Endothelial cell of hepatic sinusoid (primary cell): ENCODE measurements around the gene MAP2K5.
"Not testable (repeated sequence)": the region's sequence is repeated elsewhere in the genome, so short reads cannot be mapped to it uniquely, and the experiment has no call there.

Source experiments
- in situ Hi-C: cut with HindIII; loops from 2 replicates; pipeline ENCODE4 v1.10.0; 2017; ENCODE audit warnings: low sequenced_read_pairs

MAP2K5 gene

DNA sequence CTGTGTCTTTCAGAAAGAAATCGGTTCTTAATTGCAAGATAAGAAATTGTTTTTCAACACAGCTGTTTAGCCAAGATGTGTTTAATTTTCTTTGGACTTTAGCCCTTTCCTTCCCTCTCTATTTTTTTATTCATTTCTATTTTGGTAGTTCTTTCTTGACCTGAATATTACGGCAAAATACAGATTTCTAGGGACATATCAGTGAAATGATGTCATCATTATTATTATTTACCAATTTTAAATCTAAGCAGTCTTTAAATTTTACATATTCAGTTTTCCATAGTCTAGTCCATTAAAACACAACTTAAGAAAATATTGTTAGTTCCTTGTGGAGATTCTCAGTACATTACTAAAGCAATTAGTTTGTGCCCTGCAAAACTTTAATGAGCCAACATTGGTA, 104.3 kb downstream of the MAP2K5 start:
- in situ Hi-C loops = no loop called here

GRCh38 chr15:67652586-67652985, 110.1 kb downstream of the MAP2K5 start:
- in situ Hi-C loops = no loop called here

GRCh38 chr15:67660446-67660845, 117.9 kb downstream of the MAP2K5 start:
- in situ Hi-C loops = loop anchor here (5.0 kb wide), 3 partner anchors 48 to 132 kb away; no protein-coding TSS in a partner anchor

- in situ Hi-C loops = loop anchor here (5.0 kb wide), 3 partner anchors 49 to 131 kb away; no protein-coding TSS in a partner anchor
These were observed 118.5 kb downstream of the MAP2K5 start for GRCh38 chr15:67660874-67661606.

DNA sequence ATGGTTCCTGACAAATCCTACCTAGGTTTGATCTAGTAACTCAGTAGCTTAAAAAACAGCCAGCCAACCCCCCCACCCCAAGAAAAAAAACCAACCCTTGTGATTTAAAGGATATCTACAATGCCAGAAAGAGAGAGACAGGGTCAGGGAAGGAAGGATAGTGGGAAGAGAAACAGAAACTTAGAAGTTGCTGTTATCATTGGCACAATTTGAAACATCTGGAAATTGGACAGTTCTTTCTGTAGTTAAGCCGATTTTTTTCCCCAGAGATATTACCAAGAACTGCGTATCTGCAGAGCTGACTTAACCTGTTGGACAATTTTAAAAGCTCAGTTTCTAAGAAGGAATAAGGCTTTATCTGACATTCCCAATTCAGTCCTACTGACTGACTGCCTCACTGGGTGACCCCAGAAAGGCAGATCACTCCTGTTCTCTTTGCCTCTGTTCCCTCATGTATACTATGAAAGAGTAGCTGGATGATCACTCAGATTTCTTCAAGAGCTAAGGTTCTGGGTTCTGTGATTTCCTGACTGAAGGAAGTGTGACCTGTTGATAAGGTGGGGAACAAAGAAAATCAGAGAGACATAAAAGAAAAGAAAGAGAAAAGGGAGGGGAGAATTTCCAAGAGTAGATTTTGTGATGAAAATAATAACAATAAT, 128.3 kb downstream of the MAP2K5 start:
- in situ Hi-C loops = no loop called here

- in situ Hi-C loops = not testable (repeated sequence)
These were observed 130.3 kb downstream of the MAP2K5 start for GRCh38 chr15:67672834-67673233.

GRCh38 chr15:67674983-67675382, 132.5 kb downstream of the MAP2K5 start:
- in situ Hi-C loops = loop anchor here (5.0 kb wide), 2 partner anchors 42 to 78 kb away; no protein-coding TSS in a partner anchor

DNA sequence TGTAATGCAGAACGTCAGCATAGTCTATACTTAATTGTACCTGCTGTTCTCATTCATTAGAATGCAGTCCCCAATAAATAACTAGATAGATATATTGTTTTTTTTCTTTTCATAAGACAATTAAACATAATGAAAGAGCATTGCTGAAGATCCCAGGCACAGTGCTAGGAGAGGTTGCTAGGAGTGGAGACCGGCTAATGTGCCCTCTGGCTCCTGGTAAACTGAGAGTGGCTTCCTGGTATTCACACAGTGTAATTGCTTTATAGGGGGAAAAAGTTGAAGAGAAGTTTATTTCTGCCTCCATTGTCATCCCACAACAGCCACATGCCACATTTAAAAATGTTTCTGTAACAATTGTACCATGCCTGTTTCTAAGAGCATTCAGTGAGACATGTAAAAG, 135.6 kb downstream of the MAP2K5 start:
- in situ Hi-C loops = loop anchor here (5.0 kb wide), 2 partner anchors 39 to 81 kb away; no protein-coding TSS in a partner anchor

DNA sequence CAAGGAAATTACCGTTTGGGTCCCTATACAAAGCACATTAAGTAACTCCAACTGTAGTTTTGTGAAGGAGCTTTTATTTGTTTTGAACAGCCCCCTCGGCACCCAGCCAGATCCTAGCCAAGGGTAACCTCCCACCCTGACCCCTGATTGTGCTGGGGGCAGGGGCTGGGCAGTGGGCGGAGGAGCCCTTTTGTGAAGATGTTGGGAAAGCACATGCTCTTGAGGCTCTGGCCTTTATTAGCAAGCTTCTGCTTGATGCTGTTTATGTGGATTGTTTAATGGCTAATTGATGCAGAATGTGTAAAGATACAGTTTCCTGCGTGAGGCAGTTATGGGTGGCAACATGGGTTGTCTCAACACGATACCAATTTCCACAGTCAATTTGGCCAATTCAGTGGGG, 136.5 kb downstream of the MAP2K5 start:
- in situ Hi-C loops = loop anchor here (5.0 kb wide), 2 partner anchors 38 to 82 kb away; no protein-coding TSS in a partner anchor

DNA sequence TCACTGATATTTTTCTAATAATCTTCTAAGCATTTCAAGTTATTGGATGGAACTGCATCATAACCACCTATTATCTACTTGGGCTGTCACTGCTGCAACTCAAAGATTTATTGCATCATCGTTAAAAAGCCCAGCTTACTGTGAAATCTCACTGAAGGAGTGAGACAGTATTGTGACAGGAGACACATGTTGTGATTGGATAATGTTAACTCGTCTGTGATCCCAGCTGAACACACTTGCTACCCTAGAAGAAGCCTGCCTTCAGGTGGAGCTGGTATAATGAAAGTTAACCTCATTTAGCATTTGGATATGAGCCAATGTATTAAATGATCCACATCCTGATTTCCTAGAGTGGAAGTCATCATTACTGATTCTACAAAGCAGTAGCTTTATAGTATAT, 138.1 kb downstream of the MAP2K5 start:
- in situ Hi-C loops = no loop called here

- in situ Hi-C loops = no loop called here
These were observed 142.6 kb downstream of the MAP2K5 start for GRCh38 chr15:67685008-67685599.

- in situ Hi-C loops = no loop called here
These were observed 143.2 kb downstream of the MAP2K5 start for GRCh38 chr15:67685716-67686115.

- in situ Hi-C loops = no loop called here
These were observed 148.4 kb downstream of the MAP2K5 start for GRCh38 chr15:67690936-67691335.

DNA sequence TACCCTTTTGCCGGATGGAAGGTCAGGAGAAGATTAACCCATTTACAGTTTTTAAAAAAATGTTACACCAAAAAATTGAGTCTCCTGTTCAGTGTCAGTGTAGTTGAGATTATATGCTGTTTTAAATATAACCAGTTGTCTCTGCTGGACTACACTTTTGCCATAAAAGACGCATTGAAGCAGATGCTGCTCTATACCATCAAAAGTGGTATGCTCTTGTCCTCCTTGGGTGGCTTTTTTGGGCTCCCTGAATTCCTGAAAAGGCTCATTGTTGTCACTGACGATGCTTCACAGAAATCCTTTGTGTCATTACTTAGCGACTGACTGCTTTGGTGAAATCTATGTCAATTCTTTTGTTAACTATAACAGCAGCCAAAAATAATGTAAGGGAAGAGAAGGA, 148.9 kb downstream of the MAP2K5 start:
- in situ Hi-C loops = no loop called here

GRCh38 chr15:67692573-67692972, 150.1 kb downstream of the MAP2K5 start:
- in situ Hi-C loops = no loop called here

DNA sequence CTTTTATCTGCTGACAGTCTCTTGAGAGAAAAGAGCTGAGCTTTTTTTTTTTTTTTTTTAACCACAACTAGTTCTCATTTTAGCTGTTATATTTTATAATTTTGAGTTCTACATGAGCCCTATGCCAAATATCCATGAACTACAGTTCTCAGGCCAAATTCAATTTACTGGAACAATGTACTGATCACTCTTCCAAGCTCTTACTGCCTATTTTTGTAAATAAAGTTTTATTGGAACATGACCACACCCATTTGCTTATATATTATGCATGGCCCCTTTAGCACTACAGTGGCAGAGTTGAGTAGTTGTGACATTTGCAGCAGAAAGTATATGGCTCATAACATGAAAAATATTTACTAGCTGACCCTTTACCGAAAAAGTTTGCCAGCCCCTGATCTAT, 153.6 kb downstream of the MAP2K5 start:
- in situ Hi-C loops = no loop called here

GRCh38 chr15:67700023-67700422, 157.5 kb downstream of the MAP2K5 start:
- in situ Hi-C loops = no loop called here

DNA sequence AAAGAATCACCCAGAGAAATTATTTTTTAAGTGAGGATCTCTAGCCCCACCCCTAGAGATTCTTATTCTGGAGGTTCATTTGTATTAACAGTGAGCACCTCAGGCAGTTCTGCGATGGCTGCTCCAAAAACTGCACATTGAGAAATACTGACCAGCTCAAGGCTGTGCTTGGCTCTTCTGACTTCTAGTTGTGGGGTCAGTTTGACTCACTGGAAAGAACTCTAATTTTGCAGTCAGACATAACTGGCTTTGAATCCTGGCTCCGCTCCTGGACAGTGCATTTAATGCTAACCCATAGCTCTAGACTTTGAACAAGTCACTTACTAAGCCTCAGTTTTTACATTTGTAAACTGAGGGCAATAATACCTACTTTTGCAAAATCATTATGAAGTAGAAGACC, 159.2 kb downstream of the MAP2K5 start:
- in situ Hi-C loops = no loop called here

- in situ Hi-C loops = no loop called here
These were observed 165.2 kb downstream of the MAP2K5 start for GRCh38 chr15:67707520-67708283.

DNA sequence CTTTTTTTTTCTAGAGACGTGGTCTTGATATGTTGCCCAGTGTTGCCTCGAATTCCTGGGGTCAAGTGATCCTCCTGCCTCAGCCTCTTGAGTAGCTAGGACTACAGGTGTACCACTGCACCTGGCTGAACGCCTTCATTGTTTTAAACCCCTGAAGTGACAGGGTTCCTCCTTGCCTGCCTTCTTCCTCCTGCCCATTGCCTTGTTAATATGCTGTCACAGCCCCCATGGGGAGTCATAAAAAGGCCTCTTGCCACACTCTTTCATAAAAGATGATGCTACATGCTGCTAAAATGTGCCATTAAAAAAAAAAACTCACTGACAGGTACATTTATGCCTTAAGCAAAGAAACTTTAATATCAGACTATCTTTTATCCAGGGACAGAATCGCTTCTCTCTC, 166.0 kb downstream of the MAP2K5 start:
- in situ Hi-C loops = no loop called here

DNA sequence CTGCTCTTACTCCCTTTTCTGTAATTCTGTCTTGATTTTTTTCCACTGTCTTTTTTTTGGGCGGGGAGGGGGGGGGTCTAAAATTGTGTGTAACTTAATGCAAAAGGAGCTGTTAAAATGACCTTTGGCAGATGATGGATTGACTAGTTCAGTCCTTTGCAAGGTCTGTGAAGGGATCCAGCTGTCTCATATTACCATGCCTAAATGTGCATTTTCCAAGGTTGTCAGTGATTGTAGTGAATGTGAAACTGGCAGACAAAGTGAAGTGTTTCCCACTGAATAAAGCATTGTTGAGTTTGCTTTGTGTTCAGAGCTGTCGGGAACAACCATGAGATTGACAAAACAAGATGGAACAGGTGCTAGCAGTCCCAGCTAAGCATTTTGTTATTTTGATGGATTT, 172.7 kb downstream of the MAP2K5 start:
- in situ Hi-C loops = loop anchor here (5.0 kb wide), 1 partner anchor 38 kb away; no protein-coding TSS in a partner anchor
